ENCODE data around the gene EFNA4.

The EFNA4 gene

GRCh38 chr1:155091071-155092051, 27.8 kb downstream of the EFNA4 start:
- TF ChIP-seq REST (IDR thresholded peaks at IDR 0.05; ENCODE audit: insufficient read depth in 1 of 2, low read depth in 2 of 2, low read length in 2 of 2) (no peak), POLR2AphosphoS5 (IDR thresholded peaks at IDR 0.05; ENCODE audit: low read depth, low read length) (no peak), FOXP2 (optimal IDR thresholded peaks at IDR 0.05; ENCODE audit: borderline replicate concordance, extremely low read depth, extremely low read length, insufficient read depth) (no peak), SIN3A (IDR thresholded peaks at IDR 0.05; ENCODE audit: borderline replicate concordance, insufficient read depth, low read length) (no peak), TAF1 (IDR thresholded peaks at IDR 0.05; ENCODE audit: borderline replicate concordance, insufficient read depth, low read length) (no peak)

GRCh38 chr1:155092131-155092530, 28.6 kb downstream of the EFNA4 start:
- TF ChIP-seq FOXP2 (optimal IDR thresholded peaks at IDR 0.05; ENCODE audit: borderline replicate concordance, extremely low read depth, extremely low read length, insufficient read depth), result no peak

- TF ChIP-seq TAF1 (IDR thresholded peaks at IDR 0.05; ENCODE audit: borderline replicate concordance, insufficient read depth, low read length), result no peak
- no peak for TF ChIP-seq FOXP2 (optimal IDR thresholded peaks at IDR 0.05; ENCODE audit: borderline replicate concordance, extremely low read depth, extremely low read length, insufficient read depth)
- TF ChIP-seq POLR2AphosphoS5 (IDR thresholded peaks at IDR 0.05; ENCODE audit: low read depth, low read length), result no peak
- TF ChIP-seq SIN3A (IDR thresholded peaks at IDR 0.05; ENCODE audit: borderline replicate concordance, insufficient read depth, low read length), result no peak
- no peak for TF ChIP-seq REST (IDR thresholded peaks at IDR 0.05; ENCODE audit: insufficient read depth in 1 of 2, low read depth in 2 of 2, low read length in 2 of 2)
Measured at GRCh38 chr1:155092641-155093040, 29.1 kb downstream of the EFNA4 start.

- TF ChIP-seq POLR2AphosphoS5 (IDR thresholded peaks at IDR 0.05; ENCODE audit: low read depth, low read length), result no peak
- no peak for TF ChIP-seq FOXP2 (optimal IDR thresholded peaks at IDR 0.05; ENCODE audit: borderline replicate concordance, extremely low read depth, extremely low read length, insufficient read depth)
- TF ChIP-seq SIN3A (IDR thresholded peaks at IDR 0.05; ENCODE audit: borderline replicate concordance, insufficient read depth, low read length), result no peak
- TF ChIP-seq REST (IDR thresholded peaks at IDR 0.05; ENCODE audit: insufficient read depth in 1 of 2, low read depth in 2 of 2, low read length in 2 of 2), result no peak
- no peak for TF ChIP-seq TAF1 (IDR thresholded peaks at IDR 0.05; ENCODE audit: borderline replicate concordance, insufficient read depth, low read length)
Measured at GRCh38 chr1:155093911-155094621, 30.5 kb downstream of the EFNA4 start.

GRCh38 chr1:155094622-155094948, 31.0 kb downstream of the EFNA4 start:
- TF ChIP-seq SIN3A (IDR thresholded peaks at IDR 0.05; ENCODE audit: borderline replicate concordance, insufficient read depth, low read length) (no peak), TAF1 (IDR thresholded peaks at IDR 0.05; ENCODE audit: borderline replicate concordance, insufficient read depth, low read length) (no peak), REST (IDR thresholded peaks at IDR 0.05; ENCODE audit: insufficient read depth in 1 of 2, low read depth in 2 of 2, low read length in 2 of 2) (no peak), FOXP2 (optimal IDR thresholded peaks at IDR 0.05; ENCODE audit: borderline replicate concordance, extremely low read depth, extremely low read length, insufficient read depth) (no peak), POLR2AphosphoS5 (IDR thresholded peaks at IDR 0.05; ENCODE audit: low read depth, low read length) (no peak)

Measured in PFSK-1 (cell line).